Measurements from ENCODE around the gene CPEB4. TPM values are rescaled to one million over a fixed set of nuclear protein-coding genes. Genes with fewer than 3 reads are reported as not detected.
A peak's percentile ranks its signal among the peaks of the same experiment; 100 is the strongest.

CPEB4 gene
- total and polyA plus RNA-seq, 5 experiments from 2014 or later = 1.2 to 16.0 (median 4.4) TPM

DNA sequence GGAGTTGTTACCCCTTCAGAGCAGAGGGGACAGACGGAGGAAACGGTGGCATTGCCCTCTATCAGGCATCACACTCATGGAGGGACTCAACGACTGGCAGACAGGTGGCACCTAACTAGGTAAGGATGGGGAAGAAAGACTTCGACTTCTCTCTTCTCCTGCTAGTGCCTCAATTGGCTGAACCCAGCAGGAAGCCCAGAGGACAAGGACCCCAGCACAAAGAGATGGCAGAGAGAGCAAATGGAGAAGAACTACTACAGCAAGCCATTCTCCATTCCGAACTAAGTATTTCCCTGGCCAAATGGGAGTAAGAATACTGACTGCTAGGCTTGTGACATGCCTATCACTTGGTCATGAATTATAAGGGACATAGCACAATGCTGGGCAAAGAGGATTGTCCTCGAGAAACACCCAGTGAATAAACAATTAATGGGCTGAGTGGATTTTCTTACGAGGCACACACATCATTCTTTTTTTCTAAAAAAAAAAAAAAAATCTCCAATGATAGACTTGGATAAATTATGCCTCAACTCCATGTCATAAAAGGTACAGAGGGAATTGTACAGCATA, 35.3 kb upstream of the CPEB4 start:
- H3K9me3 Mint-ChIP-seq = peaks cover 0 to 15% (median 8%) of the 10 kb centered on the region in 9 donors
- H3K36me3 Mint-ChIP-seq = peaks cover 0 to 15% (median 6%) of the 10 kb centered on the region in 3 donors
- POLR2A ChIA-PET = no interaction called here
- H3K27me3 Mint-ChIP-seq = peaks cover 0 to 16% (median 4%) of the 10 kb centered on the region in 5 donors
- H3K4me3 Mint-ChIP-seq = no peak overlapping the region
- peak overlapping the region in 1 of 10 donors; percentile 27 for H3K27ac Mint-ChIP-seq
- DNase-seq = no peak
- H3K4me1 Mint-ChIP-seq = peaks cover 0 to 2% (median under 1%) of the 10 kb centered on the region in 4 donors
- ATAC-seq = no peak

DNA sequence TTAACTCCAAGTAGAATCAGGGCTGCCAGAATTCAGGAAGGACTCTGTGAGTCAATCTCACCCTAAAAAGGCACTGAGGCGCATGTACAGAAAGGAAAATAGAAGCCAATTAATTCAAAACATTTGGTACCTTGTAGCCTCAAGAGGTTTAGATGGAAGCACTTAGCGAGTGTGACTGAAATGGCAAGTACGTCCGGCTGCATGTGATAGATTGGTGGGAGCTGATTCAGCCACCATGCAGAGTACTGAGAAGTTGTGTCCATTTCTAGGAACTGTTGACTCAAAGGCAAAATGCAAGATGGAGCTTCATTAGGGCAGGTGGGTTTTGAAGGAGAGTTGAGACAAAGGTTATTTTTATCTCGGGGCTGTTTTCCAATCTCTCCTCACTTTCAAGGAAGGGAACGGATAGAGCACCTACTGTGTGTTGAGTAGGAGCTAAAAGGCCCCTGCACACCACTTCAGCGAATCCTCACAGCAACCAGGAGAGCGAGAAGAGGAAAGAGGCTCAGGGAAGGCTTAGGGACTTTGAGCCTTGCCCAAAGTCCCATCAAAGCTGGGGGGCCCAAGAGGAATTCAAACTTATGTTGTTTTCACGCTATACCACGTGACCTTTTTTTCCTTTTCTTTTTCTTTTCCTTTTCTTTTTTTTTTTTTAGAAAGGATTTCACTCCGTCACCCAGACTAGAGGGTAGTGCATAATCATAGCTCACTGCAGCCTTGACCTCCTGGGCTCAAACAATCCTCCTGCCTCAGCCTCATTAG, 34.6 kb upstream of the CPEB4 start:
- Mint-ChIP-seq H3K4me1 (peaks cover 0 to 2% (median under 1%) of the 10 kb centered on the region in 4 donors), H3K9me3 (peaks cover 0 to 8% (median 6%) of the 10 kb centered on the region in 9 donors), H3K4me3 (no peak overlapping the region), H3K27me3 (peaks cover 0 to 16% (median 4%) of the 10 kb centered on the region in 5 donors), H3K36me3 (peaks cover 0 to 8% (median 5%) of the 10 kb centered on the region in 3 donors), H3K27ac (no peak overlapping the region)
- DNase-seq (no peak), ATAC-seq (no peak)
- POLR2A ChIA-PET = no interaction called here

DNA sequence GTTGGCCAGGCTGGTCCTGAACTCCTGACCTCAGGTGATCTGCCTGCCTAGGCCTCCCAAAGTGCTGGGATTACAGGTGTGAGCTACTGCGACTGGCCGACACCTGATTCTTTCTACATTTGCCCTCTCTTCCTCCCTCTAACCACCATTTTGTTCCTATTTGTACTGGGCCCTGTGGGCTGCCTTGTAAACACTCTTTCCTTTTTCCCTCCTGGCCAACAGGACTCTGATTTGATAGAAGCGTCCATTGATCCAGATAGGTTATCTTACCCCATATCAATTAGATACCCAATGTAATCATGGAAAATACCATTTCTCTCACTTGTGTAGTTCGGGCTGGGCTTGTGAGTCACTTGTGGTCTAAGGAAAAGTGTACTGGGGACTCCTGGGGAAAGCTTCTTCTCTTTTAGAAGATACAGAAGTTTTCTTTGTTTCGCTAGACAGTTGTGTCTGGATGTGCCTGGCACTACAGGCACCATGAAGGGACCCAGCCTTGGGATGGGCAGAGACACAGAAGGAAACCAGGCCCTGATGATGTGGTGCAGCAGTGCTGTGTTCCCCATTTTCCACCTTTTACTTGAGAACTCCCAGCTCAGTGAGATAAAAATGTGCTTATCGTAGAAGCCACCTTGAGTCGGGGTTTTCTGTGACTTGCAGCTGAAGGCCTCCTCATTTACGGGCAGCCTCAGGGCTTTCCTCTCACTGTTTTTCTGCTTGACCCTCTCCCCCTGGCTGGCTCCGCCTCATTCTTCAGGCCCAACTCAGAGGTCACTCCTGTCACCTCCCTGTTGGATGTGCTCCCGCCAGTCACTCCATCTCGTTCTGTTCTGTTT, 32.8 kb upstream of the CPEB4 start:
- peaks cover 0 to 16% (median 4%) of the 10 kb centered on the region in 5 donors for H3K27me3 Mint-ChIP-seq
- H3K36me3 Mint-ChIP-seq = no peaks in the 10 kb centered on the region
- no peak for DNase-seq
- no peak for ATAC-seq
- H3K27ac Mint-ChIP-seq = peak overlapping the region in 2 of 10 donors; percentile 42 to 51
- no peaks in the 10 kb centered on the region for H3K9me3 Mint-ChIP-seq
- POLR2A ChIA-PET = no interaction called here
- H3K4me3 Mint-ChIP-seq = no peak overlapping the region
- peaks cover 0 to 2% (median under 1%) of the 10 kb centered on the region in 4 donors for H3K4me1 Mint-ChIP-seq

GRCh38 chr5:173855995-173856656, 32.0 kb upstream of the CPEB4 start:
- Mint-ChIP-seq H3K4me1 (peaks cover 0 to 2% (median under 1%) of the 10 kb centered on the region in 4 donors), H3K4me3 (no peak overlapping the region), H3K27ac (peak overlapping the region in 2 of 10 donors; percentile 42 to 51), H3K27me3 (peaks cover 0 to 10% (median 4%) of the 10 kb centered on the region in 5 donors), H3K9me3 (no peaks in the 10 kb centered on the region), H3K36me3 (no peaks in the 10 kb centered on the region)
- POLR2A ChIA-PET = no interaction called here
- ATAC-seq = no peak
- no peak for DNase-seq

DNA sequence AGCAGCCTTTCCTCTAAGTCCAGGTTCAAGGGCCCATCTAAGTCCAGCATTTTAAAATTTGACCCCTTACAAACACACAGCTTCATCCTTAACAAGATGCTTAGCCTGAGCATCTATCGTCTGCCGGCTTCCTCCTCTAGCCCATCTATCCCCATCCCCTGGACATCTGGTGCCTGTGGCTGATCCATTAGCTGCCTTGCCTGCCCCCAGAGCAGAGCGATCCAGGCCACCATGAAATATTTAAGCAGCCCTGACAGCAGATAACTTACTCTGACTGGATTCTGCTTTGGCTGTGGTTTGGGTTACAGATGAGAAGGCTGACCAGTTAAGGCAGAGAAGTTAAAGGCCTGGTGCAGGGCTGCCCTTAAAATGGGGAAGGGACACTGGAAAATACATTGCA, 30.9 kb upstream of the CPEB4 start:
- H3K36me3 Mint-ChIP-seq = no peaks in the 10 kb centered on the region
- no peak for ATAC-seq
- no peak overlapping the region for H3K27ac Mint-ChIP-seq

DNA sequence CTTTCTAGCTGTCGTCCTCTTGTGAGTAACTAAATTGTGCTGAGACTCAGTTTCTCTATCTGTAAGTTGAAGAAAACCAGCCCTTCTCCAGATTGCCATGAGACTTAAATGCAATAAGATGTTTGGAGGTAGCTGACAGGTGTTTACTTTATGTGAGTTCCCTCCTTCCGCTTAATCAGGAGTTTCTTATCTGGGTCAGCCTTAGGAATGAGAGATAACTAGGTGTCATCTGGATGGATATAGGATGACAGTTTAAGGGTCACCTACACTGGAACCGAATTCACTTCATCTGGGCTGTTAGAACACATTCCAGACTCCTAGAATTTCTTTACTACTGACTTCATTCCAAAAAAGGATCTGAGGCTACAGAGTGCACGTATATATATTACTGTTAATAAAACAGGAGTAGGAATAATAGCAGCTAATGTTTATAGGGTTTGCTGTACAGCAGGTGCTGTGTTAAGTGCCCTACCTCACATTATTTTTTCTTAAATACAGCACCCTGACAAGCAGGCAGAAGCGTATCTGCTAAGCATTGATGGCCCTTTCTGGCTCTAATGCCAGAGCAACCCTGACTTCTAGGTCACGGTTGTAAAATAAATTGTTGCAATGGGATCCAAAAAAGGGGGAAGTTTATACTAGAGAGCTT, 30.0 kb upstream of the CPEB4 start:
- Mint-ChIP-seq H3K27ac (no peak overlapping the region), H3K9me3 (no peaks in the 10 kb centered on the region), H3K36me3 (no peaks in the 10 kb centered on the region), H3K4me3 (no peak overlapping the region), H3K4me1 (peaks cover 0 to 2% (median under 1%) of the 10 kb centered on the region in 4 donors), H3K27me3 (peaks cover 0 to 2% (median 0%) of the 10 kb centered on the region in 5 donors)
- ATAC-seq (no peak), DNase-seq (no peak)
- POLR2A ChIA-PET = interaction anchor here (1.1 kb wide), 1 partner anchor 8 kb away, joined by 3 read pairs; no protein-coding TSS in a partner anchor

More for the DNA sequence above, 30.9 kb upstream of the CPEB4 start:
- POLR2A ChIA-PET = no interaction called here
- Mint-ChIP-seq H3K9me3 (no peaks in the 10 kb centered on the region), H3K4me1 (peaks cover 0 to 2% (median under 1%) of the 10 kb centered on the region in 4 donors), H3K4me3 (no peak overlapping the region), H3K27me3 (peaks cover 0 to 3% (median 1%) of the 10 kb centered on the region in 5 donors)
- DNase-seq = no peak

GRCh38 chr5:173858670-173859407, 29.3 kb upstream of the CPEB4 start:
- H3K4me1 Mint-ChIP-seq = peaks cover 0 to 2% (median under 1%) of the 10 kb centered on the region in 4 donors
- H3K27ac Mint-ChIP-seq = no peak overlapping the region
- H3K4me3 Mint-ChIP-seq = no peak overlapping the region
- no peaks in the 10 kb centered on the region for H3K9me3 Mint-ChIP-seq
- no peak for DNase-seq
- POLR2A ChIA-PET = interaction anchor here (1.1 kb wide), 1 partner anchor 8 kb away, joined by 3 read pairs; no protein-coding TSS in a partner anchor
- no peak for ATAC-seq
- H3K27me3 Mint-ChIP-seq = peaks cover 0 to 2% (median 0%) of the 10 kb centered on the region in 5 donors
- H3K36me3 Mint-ChIP-seq = no peaks in the 10 kb centered on the region

DNA sequence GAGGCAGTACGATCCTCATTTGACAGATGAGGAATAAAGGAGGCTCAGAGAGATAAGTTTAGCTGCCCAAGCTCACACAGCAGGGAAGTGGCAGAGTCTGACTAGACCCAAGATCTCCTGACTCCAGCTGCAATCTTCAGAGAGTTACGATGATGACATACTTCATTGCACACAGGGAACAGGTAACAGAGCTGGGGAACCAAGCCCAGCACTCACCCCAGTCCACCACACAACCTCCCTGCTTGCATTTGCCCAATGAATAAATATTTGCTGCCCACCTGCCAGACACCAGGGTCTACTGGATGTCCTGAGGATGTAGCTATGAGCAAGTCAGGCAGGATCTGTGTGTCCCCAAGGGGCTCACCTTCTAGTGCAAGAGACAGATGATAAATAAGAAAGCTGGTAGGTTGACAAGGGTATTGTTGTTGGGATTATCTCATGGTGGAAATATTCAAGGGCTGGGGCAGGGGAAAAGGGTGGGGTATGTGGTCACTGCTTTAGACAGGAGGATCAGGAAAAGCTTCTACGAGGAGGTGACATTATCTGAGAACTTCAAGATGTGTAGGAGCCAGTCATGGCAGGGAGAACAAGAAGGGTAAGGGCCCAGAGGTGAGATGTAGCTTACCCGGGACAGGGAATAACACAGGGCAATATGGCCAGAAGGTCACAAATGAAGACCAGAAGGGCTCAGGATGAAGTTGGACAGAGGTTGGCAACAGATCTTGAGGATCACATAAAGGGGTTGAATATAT, 28.6 kb upstream of the CPEB4 start:
- Mint-ChIP-seq H3K9me3 (no peaks in the 10 kb centered on the region), H3K4me1 (peaks cover 0 to 3% (median 2%) of the 10 kb centered on the region in 4 donors), H3K27ac (peak overlapping the region in 1 of 10 donors; percentile 37), H3K27me3 (peaks cover 0 to 2% (median 0%) of the 10 kb centered on the region in 5 donors), H3K4me3 (no peak overlapping the region), H3K36me3 (no peaks in the 10 kb centered on the region)
- ATAC-seq = no peak
- DNase-seq = no peak
- POLR2A ChIA-PET = no interaction called here

DNA sequence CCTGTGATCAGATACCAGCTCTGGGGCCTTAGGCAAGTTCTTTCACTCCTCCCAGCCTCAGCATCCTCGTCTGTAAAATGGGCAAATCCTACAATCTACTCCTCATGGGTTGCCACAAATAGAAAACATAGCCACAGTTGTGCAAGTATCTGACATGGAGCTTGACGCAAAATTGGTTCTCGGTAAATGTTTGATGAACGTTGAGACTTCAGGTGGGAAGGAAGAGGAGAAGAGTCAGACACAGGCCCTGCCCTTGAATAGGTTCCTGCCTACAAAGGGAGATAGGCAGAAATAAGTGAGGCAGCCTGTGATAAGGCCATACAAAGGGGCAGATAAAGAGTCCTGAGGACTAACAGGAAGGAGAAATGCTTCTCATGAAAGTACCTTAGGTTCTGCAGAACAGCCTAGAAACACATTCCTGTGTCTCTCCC, 26.1 kb upstream of the CPEB4 start:
- H3K36me3 Mint-ChIP-seq = no peaks in the 10 kb centered on the region
- ATAC-seq (no peak), DNase-seq (no peak)
- peaks cover 0 to 3% (median 0%) of the 10 kb centered on the region in 5 donors for H3K27me3 Mint-ChIP-seq
- no peaks in the 10 kb centered on the region for H3K9me3 Mint-ChIP-seq
- no peak overlapping the region for H3K4me3 Mint-ChIP-seq
- H3K4me1 Mint-ChIP-seq = peaks cover 0 to 8% (median 2%) of the 10 kb centered on the region in 4 donors
- POLR2A ChIA-PET = no interaction called here
- H3K27ac Mint-ChIP-seq = no peak overlapping the region

DNA sequence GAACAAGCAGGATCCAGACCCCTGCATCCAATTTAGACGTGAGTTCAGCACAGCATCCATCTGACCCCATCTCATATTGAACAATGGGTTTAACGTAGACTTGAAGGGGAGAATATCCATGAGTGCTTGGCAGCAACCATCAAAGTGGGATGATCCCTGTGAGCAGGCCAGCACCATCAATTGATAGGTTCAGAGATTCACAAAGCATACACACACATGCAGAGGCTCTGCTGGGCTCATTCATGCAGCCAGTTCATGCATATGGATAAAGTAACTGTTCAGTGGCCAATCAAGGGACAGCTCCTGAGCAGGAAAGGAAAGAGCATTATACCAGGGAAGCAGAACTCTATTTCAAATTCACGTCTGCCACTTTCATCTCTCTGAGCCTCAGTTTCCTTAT, 24.8 kb upstream of the CPEB4 start:
- peaks cover 0 to 3% (median 0%) of the 10 kb centered on the region in 5 donors for H3K27me3 Mint-ChIP-seq

More for the DNA sequence above, 24.8 kb upstream of the CPEB4 start:
- no peak overlapping the region for H3K4me3 Mint-ChIP-seq
- ATAC-seq (no peak), DNase-seq (no peak)
- H3K9me3 Mint-ChIP-seq = no peaks in the 10 kb centered on the region
- H3K4me1 Mint-ChIP-seq = peaks cover 0 to 8% (median 2%) of the 10 kb centered on the region in 4 donors
- H3K36me3 Mint-ChIP-seq = peaks cover 0 to 4% (median 0%) of the 10 kb centered on the region in 3 donors
- POLR2A ChIA-PET = no interaction called here
- no peak overlapping the region for H3K27ac Mint-ChIP-seq

All from naive thymus-derived CD8-positive, alpha-beta T cell (primary cell).